ENCODE measurements around the gene ATG2A. TPM values are rescaled to one million over a fixed set of nuclear protein-coding genes. Genes with fewer than 3 reads are reported as not detected.

The ATG2A gene
- total and polyA plus RNA-seq, 2 donors (not counting 3 experiments of a cell fraction or from before 2014, with no cell fraction given): 13.4 to 24.3 TPM

DNA sequence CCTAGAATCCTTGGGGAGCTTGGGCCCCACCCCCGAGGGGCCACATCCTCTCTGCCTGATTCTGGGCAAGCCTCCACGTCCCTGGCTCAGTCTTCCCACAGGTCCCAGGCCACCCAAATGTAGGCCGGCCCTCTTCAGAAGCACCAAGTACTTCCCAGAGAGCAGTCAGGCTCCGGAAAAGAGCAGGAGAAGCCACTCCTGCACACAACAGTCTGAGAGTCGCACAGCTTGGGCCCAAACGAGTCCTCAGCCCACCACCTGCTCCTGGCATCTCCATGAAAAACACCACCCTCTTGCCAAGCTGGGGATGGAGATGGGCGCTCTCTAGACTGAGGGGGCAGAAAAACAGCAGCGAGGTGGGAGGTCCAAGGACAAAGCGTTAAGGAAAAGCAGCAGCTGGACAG lies 54.0 kb downstream of the ATG2A start:
- Histone ChIP-seq H3K9me3 (replicated peaks; ENCODE audit: control insufficient read depth, insufficient read depth, low read length) (no peaks in the 10 kb centered on the region), H3K9me1 (replicated peaks; ENCODE audit: control insufficient read depth, extremely low read depth, insufficient read depth, low read length) (no peaks in the 10 kb centered on the region), H3K27ac (ENCODE audit: insufficient read depth, low read depth, low read length) (no peak overlapping the region), H3K79me2 (ENCODE audit: control insufficient read depth, insufficient read depth, low read length) (peaks cover 78% of the 10 kb centered on the region), H2AFZ (ENCODE audit: low read depth, low read length) (no peak overlapping the region), H3K4me1 (ENCODE audit: control insufficient read depth, extremely low read depth, insufficient read depth, low read length) (peaks cover 36% of the 10 kb centered on the region), H3K36me3 (ENCODE audit: control insufficient read depth in 2 of 2, extremely low read depth in 1 of 2, insufficient read depth in 2 of 2, low read length in 2 of 2) (peaks cover 0 to 14% of the 10 kb centered on the region in 2 experiments), H3K27me3 (ENCODE audit: control insufficient read depth in 2 of 2, insufficient read depth in 2 of 2, low read length in 2 of 2) (no peaks in the 10 kb centered on the region), H3K4me2 (ENCODE audit: insufficient read depth, low read length) (no peak overlapping the region), H3K4me3 (replicated peaks in 1 of 3; ENCODE audit: insufficient read depth in 1 of 3, low read depth in 1 of 3, low read length in 3 of 3) (no peak overlapping the region), H4K20me1 (replicated peaks; ENCODE audit: control insufficient read depth, extremely low read depth, insufficient read depth, low read length) (no peaks in the 10 kb centered on the region), H3K9ac (replicated peaks; ENCODE audit: extremely low read depth, insufficient read depth, low read length) (no peak overlapping the region)
- dilution Hi-C loops (cut with MboI; ENCODE audit: extremely low pct_ligation_motif_present, low sequenced_read_pairs) (no loop called here), intact Hi-C loops (cut with micrococcal nuclease) (no loop called here)
- FAIRE-seq (no peak), DNase-seq (ENCODE audit: low read depth, low spot score) (no peak)
- no TSS peak for BruUV-seq (replicated peaks)
- ChIA-PET CTCF (interaction anchor here (1.2 to 1.9 kb wide), 2 partner anchors 8 to 25 kb away, joined by 6 to 7 read pairs; no protein-coding TSS in a partner anchor), POLR2A (interaction anchor here (0.7 kb wide), 1 partner anchor 14 kb away, joined by 3 read pairs; no protein-coding TSS in a partner anchor)
- TF ChIP-seq CTCF (IDR thresholded peaks at IDR 0.05; ENCODE audit: extremely low read depth in 1 of 2, insufficient read depth in 1 of 2, low read depth in 1 of 2, low read length in 2 of 2) (no peak), JUN (IDR thresholded peaks at IDR 0.05; ENCODE audit: borderline replicate concordance, insufficient read depth, insufficient read length, low read depth) (no peak), FOS (IDR thresholded peaks at IDR 0.05; ENCODE audit: borderline replicate concordance, insufficient read depth, low read length) (no peak), EZH2 (IDR thresholded peaks at IDR 0.05; ENCODE audit: borderline replicate concordance, low read depth, low read length, severe bottlenecking) (no peak), MYC (IDR thresholded peaks at IDR 0.05; ENCODE audit: low read depth, low read length) (no peak), POLR2A (IDR thresholded peaks at IDR 0.05; ENCODE audit: low read depth, low read length) (no peak), POLR2AphosphoS5 (IDR thresholded peaks at IDR 0.05; ENCODE audit: insufficient read depth, low read depth, low read length) (no peak), GATA2 (IDR thresholded peaks at IDR 0.05; ENCODE audit: insufficient read depth, insufficient read length, low read depth, low read length) (no peak)
- TF ChIP-seq, protein P1, sequence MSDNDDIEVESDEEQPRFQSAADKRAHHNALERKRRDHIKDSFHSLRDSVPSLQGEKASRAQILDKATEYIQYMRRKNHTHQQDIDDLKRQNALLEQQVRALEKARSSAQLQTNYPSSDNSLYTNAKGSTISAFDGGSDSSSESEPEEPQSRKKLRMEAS (IDR thresholded peaks at IDR 0.05; ENCODE audit: insufficient read depth, insufficient read length): no peak
